Dedifferentiated amniotic fluid mesenchymal stem cell (primary cell): Measurements from ENCODE around the gene NCAPD2.
"Not testable (repeated sequence)": the region's sequence is repeated elsewhere in the genome, so short reads cannot be mapped to it uniquely, and the experiment has no call there.

Experiments used
- DNase-seq: peaks from one replicate; pipeline ENCODE4 v3.0.0-alpha.2; 2016; ENCODE audit errors: extremely low spot score

Gene NCAPD2

GRCh38 chr12:6548966-6549683 is 55.2 kb downstream of the NCAPD2 start:
- DNase-seq, result peak; percentile 75

- no peak for DNase-seq
These were observed 55.8 kb downstream of the NCAPD2 start for GRCh38 chr12:6549684-6550151.

GRCh38 chr12:6550294-6551062 is 56.6 kb downstream of the NCAPD2 start:
- DNase-seq, result no peak

- no peak for DNase-seq
These were observed 57.2 kb downstream of the NCAPD2 start for GRCh38 chr12:6551063-6551461.

DNA sequence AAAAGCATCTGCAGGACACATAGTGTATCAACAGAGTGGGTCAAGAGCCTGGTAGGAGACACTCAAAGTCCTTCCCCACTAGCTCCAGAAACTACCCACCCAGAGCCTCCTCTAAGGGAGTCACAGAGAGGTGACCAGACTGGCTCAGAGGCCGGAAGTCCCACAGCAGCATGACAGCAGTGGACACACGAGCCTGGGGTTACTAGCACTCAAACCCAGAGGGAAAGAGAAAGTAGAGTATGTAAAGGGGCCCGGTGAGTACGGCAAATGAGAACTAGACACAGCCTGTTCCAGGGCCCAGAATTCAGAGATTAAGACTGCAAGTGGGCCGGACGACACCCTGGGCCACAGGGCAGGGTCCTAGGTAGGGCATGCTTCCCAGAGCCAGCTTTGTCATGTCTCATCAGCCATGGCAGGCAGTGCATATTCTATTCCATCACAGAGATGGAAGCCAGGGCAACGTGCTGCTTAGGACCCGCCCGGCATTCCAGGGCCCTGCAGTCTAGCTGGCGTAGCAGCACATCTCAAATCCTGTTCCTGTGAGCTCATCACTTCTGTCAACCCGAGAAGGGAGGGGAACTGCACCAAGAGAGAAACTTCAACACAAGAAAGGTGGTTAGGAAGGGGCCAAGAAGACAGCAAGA is 57.7 kb downstream of the NCAPD2 start:
- peak; percentile 77 for DNase-seq

GRCh38 chr12:6552140-6552551 is 58.2 kb downstream of the NCAPD2 start:
- peak; percentile 19 for DNase-seq

DNA sequence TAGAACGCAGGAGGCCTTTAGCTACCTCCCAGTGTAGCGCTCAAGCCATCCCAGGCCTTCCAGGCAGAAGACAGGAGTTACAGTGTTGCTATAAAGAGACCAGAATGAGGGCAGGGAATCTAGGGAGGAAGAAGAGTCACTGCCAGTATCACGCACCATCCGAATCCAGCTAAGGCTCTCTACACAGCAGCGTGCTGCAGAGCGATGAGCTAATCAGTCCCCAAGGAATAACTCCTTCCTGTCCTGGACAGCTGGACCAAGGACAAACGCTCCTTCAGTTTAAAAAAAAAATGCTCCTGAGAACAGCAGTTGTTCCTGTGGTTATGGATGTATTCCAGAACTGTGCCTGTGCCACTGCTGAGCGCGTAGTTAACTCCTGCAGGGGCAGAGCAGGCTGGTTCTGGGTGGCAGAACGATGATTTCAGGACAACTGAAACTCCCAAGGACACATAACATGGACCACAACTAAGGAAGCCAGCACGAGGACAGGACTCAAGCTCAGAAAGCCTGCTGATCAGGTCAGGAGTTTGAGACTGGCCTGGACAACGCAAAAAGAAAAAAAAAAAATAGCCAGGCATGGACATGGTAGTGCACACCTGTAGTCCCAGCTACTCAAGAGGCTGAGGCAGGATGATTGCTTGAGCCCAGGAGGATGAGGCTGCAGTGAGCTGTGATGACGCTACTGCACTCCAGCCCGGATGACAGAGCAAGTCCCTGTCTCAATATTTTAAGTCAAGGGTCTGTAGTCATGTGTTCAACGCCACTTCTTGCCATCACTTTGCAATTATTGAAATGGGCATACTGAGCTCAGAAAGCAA is 59.4 kb downstream of the NCAPD2 start:
- peak; percentile 78 for DNase-seq

GRCh38 chr12:6554168-6555017 is 60.5 kb downstream of the NCAPD2 start:
- DNase-seq, result peak; percentile 59

- no peak for DNase-seq
These were observed 61.3 kb downstream of the NCAPD2 start for GRCh38 chr12:6555018-6555691.

DNA sequence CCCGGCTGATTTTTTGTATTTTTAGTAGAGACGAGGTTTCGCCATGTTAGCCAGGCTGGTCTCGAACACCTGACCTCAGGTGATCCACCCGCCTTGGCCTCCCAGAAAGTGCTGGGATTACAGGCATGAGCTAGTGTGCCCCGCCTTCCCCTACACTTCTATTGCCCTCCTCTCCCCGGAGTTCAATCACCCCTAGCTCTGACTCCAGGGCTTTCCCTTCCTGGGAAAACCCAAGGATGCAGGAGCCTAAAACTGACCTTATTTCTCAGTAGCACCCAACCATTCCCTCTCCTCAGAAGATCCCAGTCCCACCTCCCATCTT is 62.6 kb downstream of the NCAPD2 start:
- DNase-seq, result not testable (repeated sequence)

DNA sequence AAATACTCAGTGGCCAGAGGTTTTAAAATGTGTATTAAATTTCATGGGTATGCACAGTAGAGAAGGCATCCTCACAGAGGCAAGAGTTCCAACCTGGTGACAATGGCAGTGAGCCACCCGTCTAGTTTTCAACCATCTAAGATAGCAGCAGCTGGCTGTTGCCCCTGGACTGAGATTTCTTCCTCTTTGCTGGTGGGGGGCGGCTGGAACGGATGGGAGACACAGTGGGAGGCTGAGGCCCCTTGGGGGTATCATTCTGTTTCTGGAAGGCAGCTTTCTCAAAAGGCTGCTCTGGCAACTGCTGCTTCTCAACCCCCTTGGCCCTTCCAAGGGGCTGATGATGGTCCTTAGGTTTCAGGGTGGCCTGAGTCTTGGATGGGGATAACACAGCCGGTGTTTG is 63.0 kb downstream of the NCAPD2 start:
- DNase-seq, result no peak

DNA sequence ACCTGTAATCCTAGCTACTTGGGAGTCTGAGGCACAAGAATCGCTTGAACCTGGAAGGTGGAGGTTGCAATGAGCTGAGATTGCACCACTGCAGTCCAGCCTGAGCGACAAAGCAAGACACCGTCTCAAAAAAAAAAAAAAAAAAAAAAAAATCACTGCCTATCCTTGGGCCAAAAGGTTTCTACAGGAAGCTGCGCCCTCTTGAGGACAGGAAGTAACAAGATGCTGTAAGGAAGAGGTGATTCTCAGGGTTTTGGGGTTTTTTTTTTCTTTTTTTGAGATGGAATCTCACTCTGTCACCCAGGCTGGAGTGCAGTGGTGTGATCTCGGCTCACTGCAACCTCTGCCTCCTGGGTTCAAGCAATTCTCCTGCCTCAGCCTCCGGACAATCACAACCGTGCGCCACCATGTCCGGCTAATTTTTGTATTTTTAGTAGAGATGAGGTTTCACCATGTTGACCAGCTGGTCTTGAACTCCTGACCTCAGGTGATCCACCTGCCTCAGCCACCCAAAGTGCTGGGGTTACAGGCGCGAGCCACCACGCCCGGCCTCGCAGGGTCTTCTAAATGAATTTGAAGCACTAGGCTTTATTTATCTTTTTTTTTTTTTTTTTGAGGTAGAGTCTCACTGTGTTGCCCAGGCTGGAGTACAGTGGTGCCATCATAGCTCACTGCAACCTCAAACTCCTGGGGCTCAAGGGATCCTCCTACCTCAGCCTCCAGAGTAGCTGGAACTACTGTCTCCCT is 64.3 kb downstream of the NCAPD2 start:
- peak; percentile 76 for DNase-seq

DNA sequence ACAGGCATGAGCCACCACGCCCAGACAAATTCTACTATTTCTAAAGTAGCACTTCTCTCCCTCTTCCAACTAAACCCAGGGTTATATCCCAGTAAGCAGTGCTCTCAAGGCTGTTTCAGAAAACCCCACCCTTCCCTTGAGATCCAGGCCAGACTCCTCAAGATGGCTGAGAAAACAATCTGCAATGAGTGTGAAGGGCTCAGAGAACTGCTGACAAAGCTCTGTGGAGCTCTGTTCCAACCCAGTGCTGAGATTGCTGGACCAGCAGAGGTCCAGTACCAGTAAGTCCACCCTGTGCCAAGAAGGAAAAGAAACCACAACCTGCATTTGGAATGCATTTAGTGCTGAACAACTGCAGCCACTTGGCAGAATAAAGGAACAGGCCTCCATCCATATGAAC is 65.6 kb downstream of the NCAPD2 start:
- no peak for DNase-seq

GRCh38 chr12:6560501-6561205 is 66.8 kb downstream of the NCAPD2 start:
- DNase-seq, result no peak

DNA sequence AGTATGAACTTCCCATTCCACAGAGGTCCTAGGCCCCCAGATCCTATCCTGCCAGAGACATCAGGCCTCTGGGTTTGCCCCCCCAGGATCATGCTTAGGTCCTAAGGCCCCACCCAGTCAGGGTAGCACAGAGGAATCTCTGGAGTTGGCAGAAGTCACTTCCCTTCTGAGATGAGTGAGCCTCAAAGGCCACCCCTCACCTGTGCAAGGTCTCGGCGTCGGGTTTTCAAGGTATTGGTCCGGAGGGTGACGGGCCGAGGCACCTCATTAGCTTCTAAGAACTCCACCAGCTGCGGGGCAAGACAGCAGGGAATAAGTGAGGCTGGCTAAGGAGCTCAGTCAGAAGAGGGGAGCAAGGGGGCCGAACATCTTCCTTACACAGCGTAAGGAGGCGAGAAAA is 69.0 kb downstream of the NCAPD2 start:
- no peak for DNase-seq

- peak; percentile 27 for DNase-seq
These were observed 69.6 kb downstream of the NCAPD2 start for GRCh38 chr12:6563448-6564050.

GRCh38 chr12:6567112-6567670 is 73.3 kb downstream of the NCAPD2 start:
- no peak for DNase-seq

- DNase-seq, result no peak
These were observed 75.4 kb downstream of the NCAPD2 start for GRCh38 chr12:6569312-6569711.
